Daoy (cell line): ENCODE data around the gene DUSP11. TPM values are rescaled to one million over a fixed set of nuclear protein-coding genes. Genes with fewer than 3 reads are reported as not detected.
A peak's percentile ranks its signal among the peaks of the same experiment; 100 is the strongest.
"Not testable (repeated sequence)": the region's sequence is repeated elsewhere in the genome, so short reads cannot be mapped to it uniquely, and the experiment has no call there.

Experiments
- DNase-seq: peaks from one replicate; pipeline ENCODE4 v3.0.0-alpha.2; 2015; ENCODE audit warnings: low read depth
- total RNA-seq: library from RNA; depleted of rRNA; stranded (reverse); fragments of >200 nt; shearing (Covaris generic); gene quantifications from 2 replicates; pipeline ENCODE4 v1.2.3, GENCODE V29; 2014; rRNA removed

DUSP11 gene
- total RNA-seq, 1 experiment from 2014 or later = 43.2 TPM

GRCh38 chr2:73717695-73718094, 62.2 kb downstream of the DUSP11 start:
- DNase-seq = not testable (repeated sequence)

- no peak for DNase-seq
Observed at GRCh38 chr2:73717251-73717606, 62.7 kb downstream of the DUSP11 start.

GRCh38 chr2:73716543-73717250, 63.2 kb downstream of the DUSP11 start:
- peak; percentile 45 for DNase-seq

- no peak for DNase-seq
Observed at GRCh38 chr2:73714091-73714490, 65.8 kb downstream of the DUSP11 start.

Other genes starting within 250 kb of the DUSP11 start
- gene NAT8, start 137.7 kb downstream of the DUSP11 start, total RNA-seq = not detected in 2 replicates
- 167 and 206 TPM in 2 replicates for gene TPRKB, start 42.8 kb downstream of the DUSP11 start, total RNA-seq
- gene C2orf78, start 4.1 kb upstream of the DUSP11 start, total RNA-seq = under 0.01 TPM in 1 of 2 replicates, not detected in the other
- gene STAMBP, start 48.9 kb upstream of the DUSP11 start, total RNA-seq = 37.9 and 63.4 TPM in 2 replicates
- gene ACTG2, start 112.9 kb upstream of the DUSP11 start, total RNA-seq = 0.18 and 0.74 TPM in 2 replicates
- gene DGUOK, start 146.8 kb upstream of the DUSP11 start, total RNA-seq = 52.2 and 63.4 TPM in 2 replicates
- 2.2 and 2.9 TPM in 2 replicates for gene TET3, start 204.8 kb upstream of the DUSP11 start, total RNA-seq